HG03039 (cell line): ENCODE data around the gene NT5DC4.

ENCODE experiments used
- ATAC-seq: cut with Tn5 transposase; IDR thresholded peaks from one replicate; pipeline ENCODE4 v1.9.1; 2021; ENCODE audit warnings: mild to moderate bottlenecking, moderate library complexity; ENCODE audit not compliant: unreplicated experiment

The NT5DC4 gene

GRCh38 chr2:112751451-112752197, 30.8 kb downstream of the NT5DC4 start:
- ATAC-seq: no peak

- ATAC-seq: no peak
Measured at GRCh38 chr2:112752667-112753066, 31.8 kb downstream of the NT5DC4 start.

GRCh38 chr2:112754564-112754963, 33.7 kb downstream of the NT5DC4 start:
- no peak for ATAC-seq

GRCh38 chr2:112755444-112755843, 34.6 kb downstream of the NT5DC4 start:
- ATAC-seq: no peak

- ATAC-seq: no peak
Measured at GRCh38 chr2:112756207-112756606, 35.4 kb downstream of the NT5DC4 start.

- no peak for ATAC-seq
Measured at GRCh38 chr2:112757265-112757664, 36.4 kb downstream of the NT5DC4 start.

- ATAC-seq: no peak
Measured at GRCh38 chr2:112758711-112759110, 37.9 kb downstream of the NT5DC4 start.

- ATAC-seq: no peak
Measured at GRCh38 chr2:112760149-112760548, 39.3 kb downstream of the NT5DC4 start.

- ATAC-seq: no peak
Measured at GRCh38 chr2:112762276-112762675, 41.5 kb downstream of the NT5DC4 start.

- peak; percentile 96 for ATAC-seq
Measured at GRCh38 chr2:112764071-112765044, 43.5 kb downstream of the NT5DC4 start, which contains the start of gene CKAP2L. Gene CKAP2L, minus strand, starts transcription at chr2:112764609. Its CDS starts 11 bp downstream, at chr2:112764598.

- no peak for ATAC-seq
Measured at GRCh38 chr2:112765251-112765650, 44.4 kb downstream of the NT5DC4 start.

- no peak for ATAC-seq
Measured at GRCh38 chr2:112767693-112768330, 47.0 kb downstream of the NT5DC4 start.

- no peak for ATAC-seq
Measured at GRCh38 chr2:112768432-112768831, 47.6 kb downstream of the NT5DC4 start.

GRCh38 chr2:112772322-112772721, 51.5 kb downstream of the NT5DC4 start:
- no peak for ATAC-seq

GRCh38 chr2:112772911-112773475, 52.2 kb downstream of the NT5DC4 start:
- ATAC-seq: no peak

- ATAC-seq: no peak
Measured at GRCh38 chr2:112773556-112773955, 52.7 kb downstream of the NT5DC4 start.

GRCh38 chr2:112774536-112775285, 53.9 kb downstream of the NT5DC4 start:
- no peak for ATAC-seq

GRCh38 chr2:112776113-112776512, 55.3 kb downstream of the NT5DC4 start:
- ATAC-seq: no peak

GRCh38 chr2:112777036-112777435, 56.2 kb downstream of the NT5DC4 start:
- ATAC-seq: no peak

GRCh38 chr2:112779598-112779997, 58.8 kb downstream of the NT5DC4 start:
- no peak for ATAC-seq
